ENCODE results near the gene EIF4A2.

DNA sequence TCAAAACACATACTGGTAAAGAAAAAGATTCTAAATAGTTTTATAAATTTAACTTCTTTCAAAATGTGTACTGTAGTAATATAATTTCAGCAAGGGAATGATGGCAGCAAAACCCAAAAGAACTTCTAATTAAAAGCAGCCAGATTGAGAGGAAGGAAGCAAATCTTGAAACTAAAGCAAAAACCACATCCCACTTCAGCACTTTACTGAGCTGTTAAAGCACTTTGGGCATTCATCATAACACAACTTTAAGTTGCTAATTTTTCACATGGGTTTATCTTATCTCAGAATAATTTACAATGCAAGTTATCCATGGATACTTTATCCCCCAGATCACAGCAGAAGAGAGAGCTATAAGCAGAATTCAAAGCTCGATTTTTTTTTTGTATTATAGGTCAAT, 16.9 kb downstream of the EIF4A2 start:
- TF ChIP-seq, protein P1, sequence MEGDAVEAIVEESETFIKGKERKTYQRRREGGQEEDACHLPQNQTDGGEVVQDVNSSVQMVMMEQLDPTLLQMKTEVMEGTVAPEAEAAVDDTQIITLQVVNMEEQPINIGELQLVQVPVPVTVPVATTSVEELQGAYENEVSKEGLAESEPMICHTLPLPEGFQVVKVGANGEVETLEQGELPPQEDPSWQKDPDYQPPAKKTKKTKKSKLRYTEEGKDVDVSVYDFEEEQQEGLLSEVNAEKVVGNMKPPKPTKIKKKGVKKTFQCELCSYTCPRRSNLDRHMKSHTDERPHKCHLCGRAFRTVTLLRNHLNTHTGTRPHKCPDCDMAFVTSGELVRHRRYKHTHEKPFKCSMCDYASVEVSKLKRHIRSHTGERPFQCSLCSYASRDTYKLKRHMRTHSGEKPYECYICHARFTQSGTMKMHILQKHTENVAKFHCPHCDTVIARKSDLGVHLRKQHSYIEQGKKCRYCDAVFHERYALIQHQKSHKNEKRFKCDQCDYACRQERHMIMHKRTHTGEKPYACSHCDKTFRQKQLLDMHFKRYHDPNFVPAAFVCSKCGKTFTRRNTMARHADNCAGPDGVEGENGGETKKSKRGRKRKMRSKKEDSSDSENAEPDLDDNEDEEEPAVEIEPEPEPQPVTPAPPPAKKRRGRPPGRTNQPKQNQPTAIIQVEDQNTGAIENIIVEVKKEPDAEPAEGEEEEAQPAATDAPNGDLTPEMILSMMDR (IDR thresholded peaks at IDR 0.05; ENCODE audit: low read length) = no peak
- TF ChIP-seq EZH2phosphoT487 (IDR thresholded peaks at IDR 0.05; ENCODE audit: low read length) = no peak
